CD8-positive, alpha-beta memory T cell (primary cell): ENCODE data around the gene B3GNT7. TPM values are rescaled to one million over a fixed set of nuclear protein-coding genes. Genes with fewer than 3 reads are reported as not detected.

Experiments
- CTCF ChIA-PET: fragments of 350-600 bp; sonication (Branson Sonifier 250); formaldehyde crosslinking; loops from one replicate; lab custom pipeline; 2021; ENCODE audit warnings: antibody characterized with exemption; lab: Charles Lee
- POLR2A ChIA-PET: fragments of 350-600 bp; sonication (Branson Sonifier 250); formaldehyde crosslinking; loops from one replicate; lab custom pipeline; 2021; ENCODE audit warnings: antibody characterized with exemption; lab: Charles Lee
- DNase-seq, 5 donors: peaks; one replicate each; pipeline versions ENCODE4 v3.0.0 to v3.0.0-alpha.2; 2020 to 2022; ENCODE audit warnings: mixed read lengths in 1 of 5
- H3K27ac ChIP-seq: one replicate; pipeline ENCODE4 v1.7.0; 2013; ENCODE audit warnings: low read depth, mild to moderate bottlenecking, low read length, moderate library complexity
- H3K27me3 ChIP-seq: 2 replicates; pipeline ENCODE4 v1.7.0; 2013; ENCODE audit warnings: low read length, mild to moderate bottlenecking; ENCODE audit not compliant: insufficient read depth, poor library complexity, severe bottlenecking
- H3K36me3 ChIP-seq: 2 replicates; pipeline ENCODE4 v1.7.0; 2013; ENCODE audit warnings: mild to moderate bottlenecking, low read length, moderate library complexity; ENCODE audit not compliant: insufficient read depth
- H3K4me1 ChIP-seq: 2 replicates; pipeline ENCODE4 v1.7.0; 2013; ENCODE audit warnings: mild to moderate bottlenecking, low read length, moderate library complexity; ENCODE audit not compliant: insufficient read depth
- H3K4me3 ChIP-seq: 2 replicates; pipeline ENCODE4 v1.7.0; 2013; ENCODE audit warnings: mild to moderate bottlenecking, low read length
- H3K9me3 ChIP-seq: 2 replicates; pipeline ENCODE4 v1.7.0; 2013; ENCODE audit warnings: mild to moderate bottlenecking, low read length
- H3K27ac Mint-ChIP-seq, 8 donors: one replicate each; pipeline ENCODE4 v1.8.0; 2020 to 2021; ENCODE audit warnings: mixed read lengths in 8 of 8, mild to moderate bottlenecking in 6 of 8, inconsistent platforms in 3 of 8, moderate library complexity in 3 of 8
- H3K27me3 Mint-ChIP-seq, 2 donors: one replicate each; pipeline ENCODE4 v1.8.0; 2020 to 2021; ENCODE audit warnings: mixed read lengths in 2 of 2, mild to moderate bottlenecking in 1 of 2, moderate library complexity in 1 of 2
- H3K36me3 Mint-ChIP-seq, 3 donors: one replicate each; pipeline ENCODE4 v1.8.0; 2020 to 2021; ENCODE audit warnings: mixed read lengths in 3 of 3, inconsistent platforms in 1 of 3, mild to moderate bottlenecking in 1 of 3
- H3K4me1 Mint-ChIP-seq, 3 donors: one replicate each; pipeline ENCODE4 v1.8.0; 2020 to 2021; ENCODE audit warnings: mixed read lengths in 3 of 3, inconsistent platforms in 1 of 3, mild to moderate bottlenecking in 1 of 3
- H3K4me3 Mint-ChIP-seq, 7 donors: one replicate each; pipeline ENCODE4 v1.8.0; 2020 to 2021; ENCODE audit warnings: mixed read lengths in 7 of 7, mild to moderate bottlenecking in 6 of 7, moderate library complexity in 4 of 7, inconsistent platforms in 2 of 7
- H3K9me3 Mint-ChIP-seq, 5 donors: one replicate each; pipeline ENCODE4 v1.8.0; 2020 to 2022; ENCODE audit warnings: mixed read lengths in 5 of 5, mild to moderate bottlenecking in 3 of 5, moderate library complexity in 2 of 5, inconsistent platforms in 1 of 5
- polyA plus RNA-seq: library from polyadenylated mRNA; unstranded; fragments of 300-500 nt; fragmentation: Illumina TruSeq; gene quantifications from one replicate; pipeline ENCODE4 v1.2.3, GENCODE V29; 2021
- total RNA-seq, 2 experiments: library from RNA; stranded (reverse); gene quantifications; one replicate each; pipeline ENCODE4 v1.2.3, GENCODE V29; 2021

The B3GNT7 gene
- total and polyA plus RNA-seq, 3 experiments from 2014 or later: 0.13 to 0.16 (median 0.14) TPM

- POLR2A ChIA-PET: no interaction called here
- peaks cover 2 to 5% of the 10 kb centered on the region in 2 donors for H3K27me3 Mint-ChIP-seq
Measured at GRCh38 chr2:231355508-231356465, 39.7 kb upstream of the B3GNT7 start.

GRCh38 chr2:231356466-231356844 lies 39.1 kb upstream of the B3GNT7 start:
- ChIA-PET CTCF (no interaction called here), POLR2A (no interaction called here)
- Histone ChIP-seq H3K36me3 (no peaks in the 10 kb centered on the region), H3K4me3 (no peak overlapping the region), H3K27me3 (no peaks in the 10 kb centered on the region), H3K4me1 (no peaks in the 10 kb centered on the region), H3K27ac (no peak overlapping the region), H3K9me3 (no peaks in the 10 kb centered on the region)
- no peak overlapping the region for H3K4me3 Mint-ChIP-seq
- no peaks in the 10 kb centered on the region for H3K4me1 Mint-ChIP-seq
- no peaks in the 10 kb centered on the region for H3K36me3 Mint-ChIP-seq
- no peaks in the 10 kb centered on the region for H3K9me3 Mint-ChIP-seq
- peaks cover 2 to 5% of the 10 kb centered on the region in 2 donors for H3K27me3 Mint-ChIP-seq
- H3K27ac Mint-ChIP-seq: no peak overlapping the region
- no peak for DNase-seq

More at GRCh38 chr2:231355508-231356465, 39.7 kb upstream of the B3GNT7 start:
- no peak overlapping the region for H3K4me3 ChIP-seq
- CTCF ChIA-PET: no interaction called here
- H3K27ac ChIP-seq: no peak overlapping the region
- Mint-ChIP-seq H3K4me1 (no peaks in the 10 kb centered on the region), H3K36me3 (no peaks in the 10 kb centered on the region), H3K4me3 (no peak overlapping the region), H3K27ac (no peak overlapping the region), H3K9me3 (no peaks in the 10 kb centered on the region)
- H3K27me3 ChIP-seq: no peaks in the 10 kb centered on the region
- no peaks in the 10 kb centered on the region for H3K4me1 ChIP-seq
- no peaks in the 10 kb centered on the region for H3K9me3 ChIP-seq
- no peaks in the 10 kb centered on the region for H3K36me3 ChIP-seq
- no peak for DNase-seq

GRCh38 chr2:231357048-231357447 lies 38.5 kb upstream of the B3GNT7 start:
- H3K36me3 ChIP-seq: no peaks in the 10 kb centered on the region
- CTCF ChIA-PET: no interaction called here
- H3K27ac ChIP-seq: no peak overlapping the region

GRCh38 chr2:231357931-231358330 lies 37.6 kb upstream of the B3GNT7 start:
- Mint-ChIP-seq H3K4me1 (peaks cover 9 to 14% (median 13%) of the 10 kb centered on the region in 3 donors), H3K4me3 (no peak overlapping the region), H3K27me3 (peaks cover 0 to 5% of the 10 kb centered on the region in 2 donors), H3K9me3 (no peaks in the 10 kb centered on the region), H3K36me3 (no peaks in the 10 kb centered on the region), H3K27ac (peak overlapping the region in 1 of 8 donors; percentile 9)
- no peaks in the 10 kb centered on the region for H3K4me1 ChIP-seq
- DNase-seq: no peak
- no peaks in the 10 kb centered on the region for H3K27me3 ChIP-seq
- H3K9me3 ChIP-seq: no peaks in the 10 kb centered on the region
- ChIA-PET POLR2A (no interaction called here), CTCF (no interaction called here)
- H3K27ac ChIP-seq: no peak overlapping the region
- H3K36me3 ChIP-seq: no peaks in the 10 kb centered on the region
- no peak overlapping the region for H3K4me3 ChIP-seq

More at GRCh38 chr2:231357048-231357447, 38.5 kb upstream of the B3GNT7 start:
- DNase-seq: no peak
- no peaks in the 10 kb centered on the region for H3K9me3 Mint-ChIP-seq
- H3K4me1 Mint-ChIP-seq: peaks cover under 1 to 5% (median 4%) of the 10 kb centered on the region in 3 donors
- no peaks in the 10 kb centered on the region for H3K27me3 ChIP-seq
- no peak overlapping the region for H3K4me3 Mint-ChIP-seq
- POLR2A ChIA-PET: no interaction called here
- H3K4me1 ChIP-seq: no peaks in the 10 kb centered on the region
- no peaks in the 10 kb centered on the region for H3K9me3 ChIP-seq
- H3K27me3 Mint-ChIP-seq: peaks cover 2 to 5% of the 10 kb centered on the region in 2 donors
- no peaks in the 10 kb centered on the region for H3K36me3 Mint-ChIP-seq
- H3K27ac Mint-ChIP-seq: no peak overlapping the region
- H3K4me3 ChIP-seq: no peak overlapping the region

GRCh38 chr2:231359441-231359840 lies 36.1 kb upstream of the B3GNT7 start:
- Histone ChIP-seq H3K9me3 (no peaks in the 10 kb centered on the region), H3K4me1 (no peaks in the 10 kb centered on the region), H3K27ac (no peak overlapping the region), H3K36me3 (no peaks in the 10 kb centered on the region), H3K4me3 (no peak overlapping the region), H3K27me3 (no peaks in the 10 kb centered on the region)
- peaks cover 0 to 5% of the 10 kb centered on the region in 2 donors for H3K27me3 Mint-ChIP-seq
- no peak overlapping the region for H3K27ac Mint-ChIP-seq
- peaks cover 11 to 18% (median 16%) of the 10 kb centered on the region in 3 donors for H3K4me1 Mint-ChIP-seq
- no peak for DNase-seq
- no peaks in the 10 kb centered on the region for H3K9me3 Mint-ChIP-seq
- ChIA-PET POLR2A (no interaction called here), CTCF (no interaction called here)
- no peaks in the 10 kb centered on the region for H3K36me3 Mint-ChIP-seq
- H3K4me3 Mint-ChIP-seq: no peak overlapping the region

GRCh38 chr2:231359948-231360347 lies 35.6 kb upstream of the B3GNT7 start:
- CTCF ChIA-PET: no interaction called here
- no peaks in the 10 kb centered on the region for H3K9me3 ChIP-seq
- POLR2A ChIA-PET: no interaction called here
- Mint-ChIP-seq H3K9me3 (no peaks in the 10 kb centered on the region), H3K27ac (no peak overlapping the region), H3K36me3 (no peaks in the 10 kb centered on the region), H3K27me3 (peaks cover 2 to 5% of the 10 kb centered on the region in 2 donors), H3K4me1 (peaks cover 11 to 18% (median 16%) of the 10 kb centered on the region in 3 donors), H3K4me3 (no peak overlapping the region)
- no peak overlapping the region for H3K27ac ChIP-seq
- no peak overlapping the region for H3K4me3 ChIP-seq
- H3K4me1 ChIP-seq: no peaks in the 10 kb centered on the region
- DNase-seq: no peak
- H3K27me3 ChIP-seq: no peaks in the 10 kb centered on the region
- no peaks in the 10 kb centered on the region for H3K36me3 ChIP-seq

GRCh38 chr2:231360401-231360800 lies 35.1 kb upstream of the B3GNT7 start:
- Mint-ChIP-seq H3K27me3 (peaks cover 2 to 4% of the 10 kb centered on the region in 2 donors), H3K4me3 (no peak overlapping the region), H3K4me1 (peaks cover 11 to 18% (median 16%) of the 10 kb centered on the region in 3 donors), H3K36me3 (no peaks in the 10 kb centered on the region), H3K9me3 (no peaks in the 10 kb centered on the region), H3K27ac (peak overlapping the region in 1 of 8 donors; percentile 54)
- Histone ChIP-seq H3K4me3 (no peak overlapping the region), H3K4me1 (no peaks in the 10 kb centered on the region), H3K9me3 (no peaks in the 10 kb centered on the region), H3K27me3 (no peaks in the 10 kb centered on the region), H3K27ac (no peak overlapping the region), H3K36me3 (no peaks in the 10 kb centered on the region)
- ChIA-PET CTCF (no interaction called here), POLR2A (no interaction called here)
- no peak for DNase-seq

- ChIA-PET CTCF (no interaction called here), POLR2A (no interaction called here)
- Histone ChIP-seq H3K9me3 (no peaks in the 10 kb centered on the region), H3K27me3 (no peaks in the 10 kb centered on the region), H3K27ac (no peak overlapping the region), H3K4me3 (no peak overlapping the region), H3K4me1 (no peaks in the 10 kb centered on the region), H3K36me3 (no peaks in the 10 kb centered on the region)
- Mint-ChIP-seq H3K36me3 (no peaks in the 10 kb centered on the region), H3K27ac (peak overlapping the region in 4 of 8 donors; percentile 28 to 77 (median 64)), H3K27me3 (peaks cover 0 to 2% of the 10 kb centered on the region in 2 donors), H3K4me3 (no peak overlapping the region), H3K9me3 (no peaks in the 10 kb centered on the region), H3K4me1 (peaks cover 11 to 18% (median 16%) of the 10 kb centered on the region in 3 donors)
- no peak for DNase-seq
Measured at GRCh38 chr2:231360881-231361371, 34.6 kb upstream of the B3GNT7 start.
